B cell (primary cell): ENCODE data around the gene ARHGAP32. TPM values are rescaled to one million over a fixed set of nuclear protein-coding genes. Genes with fewer than 3 reads are reported as not detected.

Experiments used
- ATAC-seq: fragments of 200-7000 bp; cut with Tn5 transposase; one replicate; pipeline ENCODE4 v1.10.0; 2021; ENCODE audit warnings: low read depth, mild to moderate bottlenecking, moderate number of reproducible peaks, moderate library complexity
- CTCF ChIA-PET: fragments of 350-600 bp; sonication (Branson Sonifier 250); formaldehyde crosslinking; loops from one replicate; lab custom pipeline; 2021; ENCODE audit warnings: antibody characterized with exemption, inconsistent platforms; lab: Charles Lee
- POLR2A ChIA-PET: fragments of 350-600 bp; sonication (Branson Sonifier 250); formaldehyde crosslinking; loops from one replicate; lab custom pipeline; 2021; ENCODE audit warnings: antibody characterized with exemption; lab: Charles Lee
- DNase-seq: peaks from one replicate; pipeline ENCODE4 v3.0.0; 2013
- H2AFZ ChIP-seq: 2 replicates; pipeline ENCODE4 v1.6.1; 2012; ENCODE audit warnings: mild to moderate bottlenecking, low read depth, low read length; ENCODE audit not compliant: insufficient read depth, poor library complexity, severe bottlenecking
- H3K27ac ChIP-seq, 2 donors: 1 replicate in 1 of 2; 2 replicates in 1 of 2; pipeline ENCODE4 v1.5.1; 2012 to 2013; ENCODE audit warnings: low read length in 2 of 2, mild to moderate bottlenecking in 2 of 2, moderate library complexity in 1 of 2
- H3K27me3 ChIP-seq, 4 experiments: fragments of 200-600 bp in 1 of 4; sonication (generic) in 1 of 4; replicated peaks in 1 of 4; 1 replicate in 2 of 4; 2 replicates in 2 of 4; pipeline versions ENCODE4 v1.6.1 to v1.7.0; 2013 to 2016; ENCODE audit warnings: low read length in 3 of 4, mild to moderate bottlenecking in 2 of 4, mixed read lengths in 1 of 4, moderate library complexity in 1 of 4; ENCODE audit not compliant: insufficient read depth in 4 of 4, control insufficient read depth in 3 of 4; ENCODE audit errors: control extremely low read depth in 1 of 4
- H3K36me3 ChIP-seq, 2 experiments: replicated peaks in 1 of 2; 1 replicate in 1 of 2; 2 replicates in 1 of 2; pipeline versions ENCODE4 v1.6.1 to v1.7.1; 2013; ENCODE audit warnings: low read length in 1 of 2; ENCODE audit not compliant: insufficient read depth in 2 of 2, control insufficient read depth in 1 of 2; ENCODE audit errors: control extremely low read depth in 1 of 2, extremely low read depth in 1 of 2
- H3K4me1 ChIP-seq, 2 donors: fragments of 200-600 bp in 1 of 2; sonication (generic) in 1 of 2; 1 replicate in 1 of 2; 2 replicates in 1 of 2; pipeline versions ENCODE4 v1.5.1 to v1.6.1; 2013 to 2017; ENCODE audit warnings: low read length in 2 of 2; ENCODE audit not compliant: control insufficient read depth in 2 of 2, insufficient read depth in 2 of 2
- H3K4me2 ChIP-seq: replicated peaks from 2 replicates; pipeline ENCODE3; 2012; ENCODE audit warnings: mild to moderate bottlenecking, low read depth, low read length; ENCODE audit not compliant: poor library complexity, severe bottlenecking
- H3K4me3 ChIP-seq, 5 experiments: fragments of 200-600 bp in 1 of 5; sonication (generic) in 1 of 5; 1 replicate in 3 of 5; 2 replicates in 2 of 5; pipeline versions ENCODE4 v1.5.1 to v1.7.0; 2011 to 2016; ENCODE audit warnings: low read length in 4 of 5, mild to moderate bottlenecking in 4 of 5, low read depth in 2 of 5, control low read depth in 1 of 5, moderate library complexity in 1 of 5; ENCODE audit not compliant: insufficient read depth in 1 of 5; ENCODE audit errors: control extremely low read depth in 1 of 5, extremely low read depth in 1 of 5
- H3K79me2 ChIP-seq: fragments of 200-600 bp; sonication (generic); one replicate; pipeline ENCODE4 v1.6.0; 2016; ENCODE audit warnings: low read length; ENCODE audit not compliant: control insufficient read depth, insufficient read depth
- H3K9ac ChIP-seq: fragments of 200-600 bp; sonication (generic); 2 replicates; pipeline ENCODE4 v1.6.1; 2017; ENCODE audit warnings: mild to moderate bottlenecking, low read length, moderate library complexity
- H3K9me3 ChIP-seq, 3 donors: one replicate each; pipeline versions ENCODE4 v1.6.1 to v1.7.1; 2013; ENCODE audit warnings: low read length in 2 of 3; ENCODE audit not compliant: control insufficient read depth in 2 of 3, insufficient read depth in 1 of 3; ENCODE audit errors: control extremely low read depth in 1 of 3
- H4K20me1 ChIP-seq: 2 replicates; pipeline ENCODE4 v1.6.0; 2012; ENCODE audit warnings: mild to moderate bottlenecking, low read length; ENCODE audit not compliant: insufficient read depth, control insufficient read depth, poor library complexity, severe bottlenecking
- H3K27ac Mint-ChIP-seq: one replicate; pipeline ENCODE4 v1.8.0; 2021; ENCODE audit warnings: mixed read lengths
- H3K27me3 Mint-ChIP-seq: one replicate; pipeline ENCODE4 v1.8.0; 2021; ENCODE audit warnings: mixed read lengths
- H3K4me1 Mint-ChIP-seq: one replicate; pipeline ENCODE4 v1.8.0; 2021; ENCODE audit warnings: mixed read lengths
- H3K4me3 Mint-ChIP-seq: one replicate; pipeline ENCODE4 v1.8.0; 2021; ENCODE audit warnings: mixed read lengths
- H3K9me3 Mint-ChIP-seq: one replicate; pipeline ENCODE4 v1.8.0; 2022; ENCODE audit warnings: mixed read lengths; ENCODE audit not compliant: insufficient read depth
- CTCF ChIP-seq: fragments of 200-600 bp; IDR thresholded peaks from one replicate; pipeline ENCODE4 v1.8.0; 2022; ENCODE audit warnings: antibody characterized with exemption, mild to moderate bottlenecking
- EZH2 ChIP-seq: IDR thresholded peaks from 2 replicates; pipeline ENCODE4 v1.6.1; 2012; ENCODE audit warnings: borderline replicate concordance, low read depth, mild to moderate bottlenecking, moderate library complexity, low read length; ENCODE audit not compliant: insufficient read depth, poor library complexity, severe bottlenecking
- WGBS: methylation state at CpG from one replicate; pipeline ENCODE4 v1.1.5; 2013; ENCODE audit warnings: missing lambda C conversion rate; ENCODE audit not compliant: insufficient coverage; 5-methylcytosine and 5-hydroxymethylcytosine counted together
- intact Hi-C: fragments of 100-400 bp; cut with micrococcal nuclease; formaldehyde crosslinking; loops from one replicate; pipeline ENCODE4 v1.10.0; 2022
- polyA plus RNA-seq: library from polyadenylated mRNA; depleted of rRNA; stranded (reverse); fragments of >200 nt; gene quantifications from 2 replicates; pipeline ENCODE4 v1.2.3, GENCODE V29; 2012
- total RNA-seq, 2 donors: library from RNA; stranded (reverse); fragments of 120-200 nt in 1 of 2; gene quantifications; 1 replicate in 1 of 2; 2 replicates in 1 of 2; pipeline versions ENCODE4 v1.2.3 to v1.2.4, GENCODE V29; 2013 to 2022

ARHGAP32 gene
- total and polyA plus RNA-seq, 2 donors (not counting 1 experiment from before 2014, with no cell fraction given), result 4.4 to 10.6 TPM

- CTCF ChIA-PET, result interaction anchor here (1.3 to 1.7 kb wide), 2 partner anchors 216 to 218 kb away, joined by 4 to 8 read pairs; no protein-coding TSS in a partner anchor
- no peak overlapping the region for H3K4me2 ChIP-seq
- no peak for ATAC-seq
Observed at GRCh38 chr11:129115652-129116586, 76.2 kb downstream of the ARHGAP32 start.

More at GRCh38 chr11:129115652-129116586, 76.2 kb downstream of the ARHGAP32 start:
- no peak overlapping the region for H3K27ac Mint-ChIP-seq
- Histone ChIP-seq H3K4me1 (no peaks in the 10 kb centered on the region), H4K20me1 (no peaks in the 10 kb centered on the region), H3K27me3 (no peaks in the 10 kb centered on the region), H3K79me2 (no peaks in the 10 kb centered on the region), H3K36me3 (peaks cover 0 to 3% of the 10 kb centered on the region in 2 experiments), H3K27ac (no peak overlapping the region), H2AFZ (no peak overlapping the region), H3K9ac (no peak overlapping the region), H3K4me3 (no peak overlapping the region), H3K9me3 (no peaks in the 10 kb centered on the region)
- no peak for DNase-seq
- POLR2A ChIA-PET, result no interaction called here
- H3K9me3 Mint-ChIP-seq, result no peaks in the 10 kb centered on the region
- no peaks in the 10 kb centered on the region for H3K4me1 Mint-ChIP-seq
- TF ChIP-seq EZH2 (no peak), CTCF (no peak)
- H3K27me3 Mint-ChIP-seq, result peaks cover 5% of the 10 kb centered on the region
- WGBS, result 57% methylated on average over 1 of the region's 2 CpGs
- intact Hi-C loops, result loop anchor here (5.0 kb wide), 1 partner anchor 581 kb away; no protein-coding TSS in a partner anchor
- no peak overlapping the region for H3K4me3 Mint-ChIP-seq
